Lower leg skin (tissue), 4 donors: ENCODE measurements around the gene BNIP5. TPM values are rescaled to one million over a fixed set of nuclear protein-coding genes. Genes with fewer than 3 reads are reported as not detected.

ENCODE experiments used
- DNase-seq, 2 donors: peaks; one replicate each; pipeline ENCODE4 v3.0.0-alpha.2; 2019; ENCODE audit warnings: low spot score in 2 of 2
- H3K4me3 ChIP-seq: fragments of 200-600 bp; sonication (generic); 2 replicates; pipeline ENCODE4 v1.5.1; 2017; ENCODE audit warnings: mild to moderate bottlenecking, low read depth; ENCODE audit not compliant: poor library complexity, severe bottlenecking
- POLR2A ChIP-seq, 2 donors: fragments of 450-650 bp; IDR thresholded peaks; one replicate each; pipeline ENCODE4 v1.6.1; 2016 to 2017; ENCODE audit warnings: antibody characterized with exemption in 2 of 2, mild to moderate bottlenecking in 1 of 2, moderate library complexity in 1 of 2
- WGBS, 2 donors: methylation state at CpG; one replicate each; pipeline ENCODE4 v1.1.5; 2018; 5-methylcytosine and 5-hydroxymethylcytosine counted together
- intact Hi-C: fragments of 100-400 bp; cut with DNase I; formaldehyde crosslinking; loops from one replicate; pipeline ENCODE4 v1.15.0; 2023; ENCODE audit warnings: low total_unique reads
- total RNA-seq, 4 donors: library from RNA; depleted of rRNA; stranded (reverse); fragments of >200 nt; gene quantifications; one replicate each; pipeline ENCODE4 v1.1.0, GENCODE V29; 2016
- TF ChIP-seq, protein P1 (sequence below), 3 donors: fragments of 450-650 bp; IDR thresholded peaks; one replicate each; pipeline ENCODE4 v1.5.1; 2016; ENCODE audit warnings: antibody characterized with exemption in 3 of 3, mild to moderate bottlenecking in 3 of 3, moderate library complexity in 2 of 3

BNIP5 gene
- total RNA-seq, 4 donors from 2014 or later = not detected

DNA sequence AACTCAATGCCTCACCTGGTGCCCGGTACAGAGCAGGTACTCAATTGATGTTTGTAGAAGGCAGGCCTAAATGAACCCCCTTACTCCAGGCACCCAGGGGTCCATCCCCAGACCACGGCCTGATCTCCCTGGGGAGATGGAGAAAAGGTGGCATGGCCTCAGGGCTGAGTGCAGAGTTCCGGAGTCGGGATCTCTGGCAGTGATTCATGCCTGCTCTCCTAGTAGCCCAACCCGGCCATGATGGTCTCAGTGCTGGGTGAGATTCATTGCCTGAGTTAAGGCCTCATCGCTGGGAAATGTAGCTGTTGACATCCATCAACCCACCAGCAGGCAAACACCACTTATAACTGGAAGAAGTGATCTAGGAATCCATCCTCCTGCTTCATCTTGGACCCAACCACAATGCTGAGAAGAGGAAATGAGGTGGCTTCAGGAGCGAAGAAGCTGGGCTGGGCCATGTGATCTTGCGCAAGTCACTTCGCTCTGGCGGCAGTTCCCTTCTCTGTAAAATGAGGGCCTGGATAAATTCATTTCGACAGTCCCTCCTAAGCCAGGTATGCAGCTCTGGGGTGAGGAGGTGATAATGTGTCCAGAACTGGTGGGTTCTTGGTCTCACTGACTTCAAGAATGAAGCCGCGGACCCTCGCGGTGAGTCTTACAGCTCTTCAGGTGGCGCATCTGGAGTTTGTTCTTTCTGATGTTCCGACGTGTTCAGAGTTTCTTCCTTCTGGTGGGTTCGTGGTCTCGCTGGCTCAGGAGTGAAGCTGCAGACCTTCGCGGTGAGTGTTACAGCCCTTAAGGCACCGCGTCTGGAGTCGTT lies 26.1 kb upstream of the BNIP5 start:
- DNase-seq = no peak
- intact Hi-C loops = loop anchor here (5.0 kb wide), 1 partner anchor 335 kb away; the partner anchor contains the start of gene MAPK14
- TF ChIP-seq, protein P1, sequence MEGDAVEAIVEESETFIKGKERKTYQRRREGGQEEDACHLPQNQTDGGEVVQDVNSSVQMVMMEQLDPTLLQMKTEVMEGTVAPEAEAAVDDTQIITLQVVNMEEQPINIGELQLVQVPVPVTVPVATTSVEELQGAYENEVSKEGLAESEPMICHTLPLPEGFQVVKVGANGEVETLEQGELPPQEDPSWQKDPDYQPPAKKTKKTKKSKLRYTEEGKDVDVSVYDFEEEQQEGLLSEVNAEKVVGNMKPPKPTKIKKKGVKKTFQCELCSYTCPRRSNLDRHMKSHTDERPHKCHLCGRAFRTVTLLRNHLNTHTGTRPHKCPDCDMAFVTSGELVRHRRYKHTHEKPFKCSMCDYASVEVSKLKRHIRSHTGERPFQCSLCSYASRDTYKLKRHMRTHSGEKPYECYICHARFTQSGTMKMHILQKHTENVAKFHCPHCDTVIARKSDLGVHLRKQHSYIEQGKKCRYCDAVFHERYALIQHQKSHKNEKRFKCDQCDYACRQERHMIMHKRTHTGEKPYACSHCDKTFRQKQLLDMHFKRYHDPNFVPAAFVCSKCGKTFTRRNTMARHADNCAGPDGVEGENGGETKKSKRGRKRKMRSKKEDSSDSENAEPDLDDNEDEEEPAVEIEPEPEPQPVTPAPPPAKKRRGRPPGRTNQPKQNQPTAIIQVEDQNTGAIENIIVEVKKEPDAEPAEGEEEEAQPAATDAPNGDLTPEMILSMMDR (IDR thresholded peaks at IDR 0.05) = no peak
- TF ChIP-seq POLR2A (IDR thresholded peaks at IDR 0.05) = no peak
- H3K4me3 ChIP-seq = no peak overlapping the region
- WGBS, 2 donors = 86 to 92% methylated on average over 25 of the region's 25 CpGs

DNA sequence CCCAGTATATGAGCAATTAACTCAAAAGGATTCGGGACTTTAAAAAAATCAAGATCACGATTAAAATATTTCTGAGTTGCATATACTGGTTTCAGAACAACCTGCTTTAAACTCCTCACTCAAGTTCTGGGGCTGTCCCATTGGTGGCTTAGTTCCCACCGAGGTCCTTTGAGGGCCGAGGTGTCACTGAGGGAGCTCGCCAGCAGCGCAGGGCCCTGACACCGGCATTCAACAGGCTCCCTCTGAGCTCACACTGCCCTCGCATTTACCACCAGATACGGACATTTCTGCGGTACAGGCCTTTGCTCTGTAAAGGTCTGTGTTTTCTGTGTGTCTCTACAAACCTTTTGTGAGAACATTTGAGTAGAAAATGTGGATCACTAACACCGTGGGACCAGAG lies 24.4 kb upstream of the BNIP5 start:
- intact Hi-C loops = loop anchor here (5.0 kb wide), 1 partner anchor 334 kb away; the partner anchor contains the start of gene MAPK14
- 89 to 91% methylated on average over 11 of the region's 11 CpGs for WGBS, 2 donors
- H3K4me3 ChIP-seq = no peak overlapping the region
- no peak for TF ChIP-seq POLR2A (IDR thresholded peaks at IDR 0.05)
- TF ChIP-seq, protein P1 (IDR thresholded peaks at IDR 0.05) = no peak
- DNase-seq = no peak

DNA sequence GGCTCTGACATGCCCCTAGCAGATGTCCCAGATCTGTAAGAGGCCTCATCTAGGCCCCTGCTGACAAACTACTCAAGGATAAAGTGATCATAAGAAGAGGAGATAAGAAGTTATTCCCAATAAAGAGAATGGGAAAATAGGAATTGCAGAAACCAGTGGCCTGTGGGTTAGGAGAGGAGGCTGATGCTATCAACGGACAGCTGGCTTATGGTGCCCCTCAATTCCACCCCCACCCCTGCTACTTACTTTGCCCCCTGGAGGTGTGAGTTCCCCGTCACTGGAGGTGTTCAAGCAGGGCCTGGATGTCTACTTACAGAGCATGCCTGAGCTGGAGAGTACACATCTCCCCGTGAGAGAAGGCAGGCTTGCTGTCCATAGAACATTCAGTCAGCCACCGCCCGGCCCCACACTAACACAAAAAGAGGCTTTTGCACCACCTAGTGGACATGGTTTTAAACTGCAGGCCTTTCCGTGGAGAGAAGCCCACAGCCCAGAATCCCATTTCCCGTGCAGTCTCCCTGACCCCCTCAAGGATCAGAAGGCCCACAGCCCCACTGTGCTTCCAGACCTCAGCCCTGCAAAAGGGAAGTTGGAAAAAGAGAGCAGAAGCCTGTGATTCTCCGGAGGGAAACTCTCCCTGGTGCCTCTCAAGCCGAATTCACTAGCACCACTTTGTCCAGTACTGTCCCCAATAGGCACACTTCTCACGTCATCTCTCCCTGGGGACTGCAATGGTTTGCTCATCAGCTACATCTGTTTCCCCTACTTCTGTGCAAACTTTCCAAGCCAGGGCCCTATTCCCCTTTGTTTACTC lies 23.8 kb upstream of the BNIP5 start:
- DNase-seq = peak; percentile 78 to 96
- intact Hi-C loops = loop anchor here (5.0 kb wide), 1 partner anchor 333 kb away; the partner anchor contains the start of gene MAPK14
- WGBS, 2 donors = 21% methylated on average over 10 of the region's 10 CpGs
- TF ChIP-seq, protein P1 (IDR thresholded peaks at IDR 0.05) = peak in 1 of 3 donors; percentile 50
- no peak for TF ChIP-seq POLR2A (IDR thresholded peaks at IDR 0.05)
- H3K4me3 ChIP-seq = no peak overlapping the region

DNA sequence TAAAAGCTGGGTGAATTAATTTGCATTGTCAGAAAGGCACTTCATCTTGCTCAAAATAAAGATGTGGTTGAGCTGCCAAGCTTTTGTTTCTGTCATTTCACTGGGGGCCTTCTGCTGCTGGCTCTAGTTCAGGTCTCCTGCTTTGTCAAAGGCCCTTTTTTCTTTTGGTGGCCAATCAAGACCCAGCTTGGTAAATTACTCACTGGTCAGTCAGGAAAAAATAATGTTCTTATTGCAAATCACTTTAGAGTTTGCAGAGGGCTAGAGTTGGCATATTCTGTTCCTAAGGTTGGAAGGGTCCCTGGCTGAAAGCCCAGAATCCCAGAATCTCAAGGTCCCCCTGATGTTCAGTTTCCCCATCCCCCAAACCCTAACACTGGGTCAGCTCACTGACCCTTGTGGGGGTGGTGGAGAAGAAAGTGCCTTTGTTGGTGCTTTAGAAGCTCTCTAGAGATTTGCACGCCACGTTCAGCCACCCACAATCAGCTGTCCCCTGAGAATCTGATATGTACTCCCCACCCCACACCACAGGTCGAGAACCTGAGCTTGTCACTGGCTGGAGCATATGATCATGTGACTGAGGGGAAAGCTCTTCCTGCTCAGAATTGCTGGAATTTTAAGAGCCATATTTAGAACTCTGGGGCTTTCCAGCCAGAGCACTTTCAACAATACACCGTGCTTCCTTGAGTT lies 21.7 kb upstream of the BNIP5 start:
- DNase-seq = no peak
- intact Hi-C loops = no loop called here
- 50 to 64% methylated on average over 4 of the region's 4 CpGs for WGBS, 2 donors
- TF ChIP-seq, protein P1 (IDR thresholded peaks at IDR 0.05) = no peak
- TF ChIP-seq POLR2A (IDR thresholded peaks at IDR 0.05) = no peak
- no peak overlapping the region for H3K4me3 ChIP-seq

DNA sequence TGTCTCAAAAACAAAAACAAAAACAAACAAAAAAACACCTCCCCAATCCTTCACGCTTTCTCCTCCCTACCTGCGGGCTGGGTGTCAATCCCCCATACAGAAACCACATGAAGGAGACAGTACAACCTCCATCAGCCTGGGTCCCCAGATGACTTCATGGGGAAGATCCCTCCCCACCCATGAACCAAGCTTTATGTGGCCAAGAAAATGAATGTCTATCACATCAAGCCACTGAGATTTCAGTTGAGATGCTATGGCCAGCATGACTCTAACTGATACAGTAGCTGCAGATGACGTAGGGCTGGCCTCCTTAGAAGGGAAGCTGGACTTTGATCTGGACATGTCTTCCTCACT lies 21.2 kb upstream of the BNIP5 start:
- 86 to 87% methylated on average over 3 of the region's 3 CpGs for WGBS, 2 donors
- no peak overlapping the region for H3K4me3 ChIP-seq
- intact Hi-C loops = no loop called here
- no peak for TF ChIP-seq POLR2A (IDR thresholded peaks at IDR 0.05)
- TF ChIP-seq, protein P1 (IDR thresholded peaks at IDR 0.05) = no peak
- DNase-seq = no peak
